IPS-20b (cell line): Measurements from ENCODE around the gene MS4A2.
"Not testable (repeated sequence)": the region's sequence is repeated elsewhere in the genome, so short reads cannot be mapped to it uniquely, and the experiment has no call there.

ENCODE experiments used
- H3K27ac ChIP-seq: one replicate; pipeline ENCODE4 v1.5.1; 2013; ENCODE audit warnings: low read length
- H3K27me3 ChIP-seq: 2 replicates; pipeline ENCODE4 v1.6.1; 2013; ENCODE audit warnings: mild to moderate bottlenecking, low read length, inconsistent platforms; ENCODE audit not compliant: insufficient read depth
- H3K36me3 ChIP-seq: 2 replicates; pipeline ENCODE4 v1.6.1; 2013; ENCODE audit warnings: low read depth, mild to moderate bottlenecking, inconsistent platforms, low read length, moderate library complexity; ENCODE audit not compliant: insufficient read depth
- H3K4me1 ChIP-seq: 2 replicates; pipeline ENCODE4 v1.6.1; 2013; ENCODE audit warnings: mild to moderate bottlenecking, control low read depth, inconsistent platforms, low read length, moderate library complexity; ENCODE audit not compliant: insufficient read depth
- H3K4me3 ChIP-seq: 2 replicates; pipeline ENCODE4 v1.5.1; 2013; ENCODE audit warnings: mild to moderate bottlenecking, low read length, inconsistent platforms
- H3K9ac ChIP-seq: 2 replicates; pipeline ENCODE4 v1.6.1; 2013; ENCODE audit warnings: low read depth, mild to moderate bottlenecking, inconsistent platforms, low read length, moderate library complexity
- H3K9me3 ChIP-seq: 2 replicates; pipeline ENCODE4 v1.6.1; 2013; ENCODE audit warnings: mild to moderate bottlenecking, low read depth, low read length, inconsistent platforms; ENCODE audit not compliant: insufficient read depth

Gene MS4A2

GRCh38 chr11:60088364-60088763 lies at the start of gene MS4A2:
MS4A2 (plus strand) TSS chr11:60088664; CDS start chr11:60088766, 102 bp downstream.
- H3K9ac ChIP-seq: no peak within 1 kb of the TSS
- H3K27me3 ChIP-seq: no peaks in the 10 kb centered on the region
- H3K4me3 ChIP-seq: no peak within 1 kb of the TSS
- no peaks in the 10 kb centered on the region for H3K36me3 ChIP-seq
- H3K4me1 ChIP-seq: no peaks in the 10 kb centered on the region
- H3K27ac ChIP-seq: no peak within 1 kb of the TSS
- no peaks in the 10 kb centered on the region for H3K9me3 ChIP-seq

GRCh38 chr11:60040109-60040508 lies 48.4 kb upstream of the MS4A2 start, which contains the start of gene OOSP2:
OOSP2 (plus strand) TSS chr11:60040409; CDS start chr11:60040460, 51 bp downstream.
- H3K4me1 ChIP-seq: peaks cover 7% of the 10 kb centered on the region; the same call in 1 of the 2 replicates
- no peaks in the 10 kb centered on the region for H3K36me3 ChIP-seq
- no peaks in the 10 kb centered on the region for H3K27me3 ChIP-seq
- H3K9me3 ChIP-seq: no peaks in the 10 kb centered on the region
- no peak within 1 kb of the TSS for H3K27ac ChIP-seq
- H3K9ac ChIP-seq: no peak within 1 kb of the TSS
- no peak within 1 kb of the TSS for H3K4me3 ChIP-seq

GRCh38 chr11:60050422-60050821 lies 38.0 kb upstream of the MS4A2 start:
- H3K9ac ChIP-seq, H3K4me1 ChIP-seq, H3K27me3 ChIP-seq, H3K4me3 ChIP-seq, H3K9me3 ChIP-seq, H3K27ac ChIP-seq, H3K36me3 ChIP-seq: not testable (repeated sequence)

- not testable (repeated sequence) for H3K4me1 ChIP-seq, H3K4me3 ChIP-seq, H3K9ac ChIP-seq, H3K27ac ChIP-seq, H3K9me3 ChIP-seq, H3K27me3 ChIP-seq, H3K36me3 ChIP-seq
Observed at GRCh38 chr11:60050839-60051238, 37.6 kb upstream of the MS4A2 start.

GRCh38 chr11:60056349-60056969 lies 32.0 kb upstream of the MS4A2 start, which contains the start of gene MS4A3:
MS4A3 (plus strand) TSS chr11:60056665; CDS start chr11:60061161, 4,496 bp downstream.
- Histone ChIP-seq H3K4me3 (no peak within 1 kb of the TSS; the same call in 1 of the 2 replicates), H3K27me3 (no peaks in the 10 kb centered on the region), H3K4me1 (peaks cover 6% of the 10 kb centered on the region; the same call in 1 of the 2 replicates), H3K36me3 (no peaks in the 10 kb centered on the region), H3K9ac (no peak within 1 kb of the TSS), H3K9me3 (no peaks in the 10 kb centered on the region), H3K27ac (no peak within 1 kb of the TSS)

GRCh38 chr11:60059052-60059451 lies 29.4 kb upstream of the MS4A2 start:
- Histone ChIP-seq H3K4me1 (peaks cover 6% of the 10 kb centered on the region; the same call in 1 of the 2 replicates), H3K27ac (no peak overlapping the region), H3K9ac (no peak overlapping the region), H3K9me3 (no peaks in the 10 kb centered on the region), H3K4me3 (no peak overlapping the region), H3K36me3 (no peaks in the 10 kb centered on the region), H3K27me3 (no peaks in the 10 kb centered on the region)

GRCh38 chr11:60059521-60060240 lies 28.8 kb upstream of the MS4A2 start:
- Histone ChIP-seq H3K27ac (no peak overlapping the region), H3K9ac (no peak overlapping the region), H3K36me3 (no peaks in the 10 kb centered on the region)

GRCh38 chr11:60064111-60064510 lies 24.4 kb upstream of the MS4A2 start:
- Histone ChIP-seq H3K9me3 (no peaks in the 10 kb centered on the region), H3K27me3 (no peaks in the 10 kb centered on the region), H3K27ac (no peak overlapping the region), H3K4me1 (no peaks in the 10 kb centered on the region), H3K36me3 (no peaks in the 10 kb centered on the region), H3K4me3 (no peak overlapping the region), H3K9ac (no peak overlapping the region)

More at GRCh38 chr11:60059521-60060240, 28.8 kb upstream of the MS4A2 start:
- Histone ChIP-seq H3K4me3 (no peak overlapping the region), H3K27me3 (no peaks in the 10 kb centered on the region), H3K4me1 (peaks cover 6% of the 10 kb centered on the region; the same call in 1 of the 2 replicates), H3K9me3 (no peaks in the 10 kb centered on the region)

GRCh38 chr11:60065801-60066200 lies 22.7 kb upstream of the MS4A2 start:
- no peak overlapping the region for H3K9ac ChIP-seq
- H3K27me3 ChIP-seq: no peaks in the 10 kb centered on the region
- no peaks in the 10 kb centered on the region for H3K4me1 ChIP-seq
- no peaks in the 10 kb centered on the region for H3K9me3 ChIP-seq
- no peak overlapping the region for H3K27ac ChIP-seq
- H3K4me3 ChIP-seq: no peak overlapping the region
- H3K36me3 ChIP-seq: no peaks in the 10 kb centered on the region

GRCh38 chr11:60069450-60069849 lies 19.0 kb upstream of the MS4A2 start:
- no peak overlapping the region for H3K27ac ChIP-seq
- no peaks in the 10 kb centered on the region for H3K36me3 ChIP-seq
- no peaks in the 10 kb centered on the region for H3K4me1 ChIP-seq
- H3K9me3 ChIP-seq: no peaks in the 10 kb centered on the region
- H3K9ac ChIP-seq: no peak overlapping the region
- H3K27me3 ChIP-seq: no peaks in the 10 kb centered on the region
- no peak overlapping the region for H3K4me3 ChIP-seq

- not testable (repeated sequence) for H3K36me3 ChIP-seq, H3K4me3 ChIP-seq, H3K9me3 ChIP-seq, H3K27ac ChIP-seq, H3K9ac ChIP-seq, H3K27me3 ChIP-seq, H3K4me1 ChIP-seq
Observed at GRCh38 chr11:60071644-60072043, 16.8 kb upstream of the MS4A2 start.
